Transverse colon (tissue), 4 donors: ENCODE measurements around the gene PLCH1. TPM values are rescaled to one million over a fixed set of nuclear protein-coding genes. Genes with fewer than 3 reads are reported as not detected.

Experiments used
- DNase-seq: peaks from one replicate; pipeline ENCODE4 v3.0.0-alpha.2; 2019
- H3K27ac ChIP-seq, 4 donors: fragments of 200-600 bp; sonication (generic); 2 replicates each; pipeline ENCODE4 v1.5.1; 2016 to 2018; ENCODE audit warnings: inconsistent platforms in 4 of 4
- H3K27me3 ChIP-seq: fragments of 200-600 bp; sonication (generic); 2 replicates; pipeline ENCODE4 v1.5.1; 2017; ENCODE audit warnings: inconsistent platforms
- H3K36me3 ChIP-seq, 4 donors: fragments of 200-600 bp; sonication (generic); 2 replicates each; pipeline ENCODE4 v1.5.1; 2017 to 2019; ENCODE audit warnings: inconsistent platforms in 4 of 4
- H3K4me1 ChIP-seq, 4 donors: fragments of 200-600 bp; sonication (generic); 2 replicates each; pipeline ENCODE4 v1.5.1; 2017 to 2020; ENCODE audit warnings: inconsistent platforms in 4 of 4
- H3K4me3 ChIP-seq, 4 donors: fragments of 200-600 bp; sonication (generic); 1 replicate in 1 of 4; 2 replicates in 3 of 4; pipeline versions ENCODE4 v1.5.1 to v1.6.1; 2017 to 2019; ENCODE audit warnings: inconsistent platforms in 4 of 4
- H3K9me3 ChIP-seq, 2 donors: fragments of 200-600 bp; sonication (generic); 2 replicates each; pipeline ENCODE4 v1.5.1; 2017 to 2019; ENCODE audit warnings: inconsistent platforms in 2 of 2
- CTCF ChIP-seq, 5 experiments: fragments of 200-600 bp in 3 of 5; fragments of 450-650 bp in 2 of 5; sonication (generic) in 3 of 5; IDR thresholded peaks; 1 replicate in 2 of 5; 2 replicates in 3 of 5; pipeline ENCODE4 v1.5.1; 2016 to 2017; ENCODE audit warnings: antibody characterized with exemption in 5 of 5, inconsistent platforms in 3 of 5, mild to moderate bottlenecking in 2 of 5, moderate library complexity in 1 of 5
- EP300 ChIP-seq: sonication (generic); formaldehyde crosslinking; IDR thresholded peaks from one replicate; pipeline ENCODE4 v1.6.1; 2017; ENCODE audit warnings: antibody characterized with exemption, low read depth
- POLR2A ChIP-seq: fragments of 450-650 bp; IDR thresholded peaks from one replicate; pipeline ENCODE4 v1.6.1; 2016; ENCODE audit warnings: antibody characterized with exemption, mild to moderate bottlenecking, moderate library complexity
- POLR2AphosphoS5 ChIP-seq, 3 donors: sonication (generic); formaldehyde crosslinking; IDR thresholded peaks; one replicate each; pipeline ENCODE4 v1.6.1; 2016; ENCODE audit warnings: antibody characterized with exemption in 3 of 3
- WGBS, 2 donors: methylation state at CpG; one replicate each; pipeline ENCODE4 v1.1.5; 2018; ENCODE audit warnings: low coverage in 1 of 2; 5-methylcytosine and 5-hydroxymethylcytosine counted together
- in situ Hi-C, 4 donors: fragments of 200-750 bp; cut with MboI; loops; one replicate each; pipeline versions ENCODE4 v1.15.0 to v1.15.1; 2017; ENCODE audit warnings: low sequenced_read_pairs in 3 of 4, low pct_ligation_motif_present in 1 of 4, low pct_unique_long_range_greater_than_20kb in 1 of 4
- intact Hi-C: fragments of 100-400 bp; cut with DNase I; formaldehyde crosslinking; loops from one replicate; pipeline ENCODE4 v1.15.1; 2023; ENCODE audit warnings: low total_unique reads
- total RNA-seq, 4 donors: library from RNA; depleted of rRNA; stranded (reverse); fragments of >200 nt; gene quantifications; one replicate each; pipeline ENCODE4 v1.1.0, GENCODE V29; 2016

Gene PLCH1
- total RNA-seq, 4 donors from 2014 or later: 8.2 to 33.4 (median 8.5) TPM

GRCh38 chr3:155350571-155350970 is 394.3 kb downstream of the PLCH1 start:
- Histone ChIP-seq H3K9me3 (no peaks in the 10 kb centered on the region), H3K4me1 (no peaks in the 10 kb centered on the region), H3K36me3 (no peaks in the 10 kb centered on the region), H3K4me3 (no peak overlapping the region), H3K27me3 (no peaks in the 10 kb centered on the region), H3K27ac (no peak overlapping the region)
- in situ Hi-C loops: loop anchor here in 1 of 4 donors (10.0 kb wide), 1 partner anchor 354 kb away; no protein-coding TSS in a partner anchor
- WGBS, 2 donors: 71 to 79% methylated on average over 1 of the region's 1 CpG
- intact Hi-C loops: loop anchor here (5.0 kb wide), 1 partner anchor 352 kb away; no protein-coding TSS in a partner anchor
- TF ChIP-seq CTCF (IDR thresholded peaks at IDR 0.05) (no peak), POLR2A (no peak), POLR2AphosphoS5 (IDR thresholded peaks at IDR 0.05) (no peak), EP300 (no peak)
- DNase-seq: no peak

GRCh38 chr3:155347901-155348300 is 397.0 kb downstream of the PLCH1 start:
- Histone ChIP-seq H3K4me3 (no peak overlapping the region), H3K9me3 (no peaks in the 10 kb centered on the region), H3K4me1 (no peaks in the 10 kb centered on the region), H3K36me3 (no peaks in the 10 kb centered on the region), H3K27ac (no peak overlapping the region), H3K27me3 (no peaks in the 10 kb centered on the region)
- 69% methylated on average over 1 of the region's 1 CpG; no CpG with 5 or more reads in 1 of the 2 donors for WGBS, 2 donors
- DNase-seq: no peak
- TF ChIP-seq CTCF (IDR thresholded peaks at IDR 0.05) (no peak), POLR2A (no peak), POLR2AphosphoS5 (IDR thresholded peaks at IDR 0.05) (no peak), EP300 (no peak)
- intact Hi-C loops: no loop called here
- in situ Hi-C loops: no loop called here

GRCh38 chr3:155342344-155342743 is 402.5 kb downstream of the PLCH1 start:
- 69 to 70% methylated on average over 3 of the region's 3 CpGs for WGBS, 2 donors
- TF ChIP-seq POLR2AphosphoS5 (IDR thresholded peaks at IDR 0.05): no peak
- TF ChIP-seq CTCF (IDR thresholded peaks at IDR 0.05): no peak
- TF ChIP-seq EP300: no peak
- no peak for TF ChIP-seq POLR2A
- intact Hi-C loops (no loop called here), in situ Hi-C loops (no loop called here)
- Histone ChIP-seq H3K36me3 (no peaks in the 10 kb centered on the region), H3K4me3 (no peak overlapping the region), H3K9me3 (no peaks in the 10 kb centered on the region), H3K27ac (no peak overlapping the region), H3K4me1 (no peaks in the 10 kb centered on the region), H3K27me3 (no peaks in the 10 kb centered on the region)
- DNase-seq: no peak

- no peaks in the 10 kb centered on the region for H3K36me3 ChIP-seq
- no peaks in the 10 kb centered on the region for H3K27me3 ChIP-seq
- no peak for DNase-seq
- intact Hi-C loops: no loop called here
- TF ChIP-seq POLR2A: no peak
- no peak for TF ChIP-seq EP300
- TF ChIP-seq POLR2AphosphoS5 (IDR thresholded peaks at IDR 0.05): no peak
- no peak for TF ChIP-seq CTCF (IDR thresholded peaks at IDR 0.05)
- no peak overlapping the region for H3K27ac ChIP-seq
- H3K9me3 ChIP-seq: no peaks in the 10 kb centered on the region
- H3K4me3 ChIP-seq: no peak overlapping the region
- in situ Hi-C loops: no loop called here
- no peaks in the 10 kb centered on the region for H3K4me1 ChIP-seq
These were observed 405.8 kb downstream of the PLCH1 start for GRCh38 chr3:155339052-155339451.
